SK-N-MC (cell line): ENCODE measurements around the gene SUMF2.

Experiments
- EZH2 ChIP-seq: fragments of 200-600 bp; sonication (generic); IDR thresholded peaks from one replicate; pipeline ENCODE4 v1.6.1; 2017; ENCODE audit warnings: antibody characterized with exemption
- POLR2AphosphoS5 ChIP-seq: IDR thresholded peaks from 2 replicates; pipeline ENCODE4 v1.6.1; 2012; ENCODE audit warnings: mild to moderate bottlenecking, low read depth, low read length, borderline replicate concordance

DNA sequence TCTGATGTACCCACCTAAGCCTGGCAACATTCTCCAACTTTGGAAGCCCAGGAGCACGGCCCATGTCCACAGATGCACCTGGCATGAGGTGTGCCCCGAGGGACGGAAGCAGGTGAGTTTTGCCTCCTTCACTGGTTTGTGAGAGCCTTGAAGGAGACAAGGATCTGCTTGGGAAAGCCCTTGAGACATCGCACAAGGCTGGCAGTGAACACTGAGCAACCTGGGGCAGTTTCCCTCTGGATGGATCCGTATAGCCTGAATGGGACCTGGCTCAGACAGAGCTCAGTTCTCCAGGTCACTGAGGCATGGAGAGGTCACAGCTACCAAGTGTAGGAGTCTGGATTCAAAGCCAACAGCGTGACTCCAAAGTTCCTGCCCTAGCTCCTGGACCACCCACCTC lies 60.9 kb downstream of the SUMF2 start:
- TF ChIP-seq EZH2 (no peak), POLR2AphosphoS5 (no peak)
